ENCODE results near the gene REST.
"Not testable (repeated sequence)": the region's sequence is repeated elsewhere in the genome, so short reads cannot be mapped to it uniquely, and the experiment has no call there.

REST gene, protein sequence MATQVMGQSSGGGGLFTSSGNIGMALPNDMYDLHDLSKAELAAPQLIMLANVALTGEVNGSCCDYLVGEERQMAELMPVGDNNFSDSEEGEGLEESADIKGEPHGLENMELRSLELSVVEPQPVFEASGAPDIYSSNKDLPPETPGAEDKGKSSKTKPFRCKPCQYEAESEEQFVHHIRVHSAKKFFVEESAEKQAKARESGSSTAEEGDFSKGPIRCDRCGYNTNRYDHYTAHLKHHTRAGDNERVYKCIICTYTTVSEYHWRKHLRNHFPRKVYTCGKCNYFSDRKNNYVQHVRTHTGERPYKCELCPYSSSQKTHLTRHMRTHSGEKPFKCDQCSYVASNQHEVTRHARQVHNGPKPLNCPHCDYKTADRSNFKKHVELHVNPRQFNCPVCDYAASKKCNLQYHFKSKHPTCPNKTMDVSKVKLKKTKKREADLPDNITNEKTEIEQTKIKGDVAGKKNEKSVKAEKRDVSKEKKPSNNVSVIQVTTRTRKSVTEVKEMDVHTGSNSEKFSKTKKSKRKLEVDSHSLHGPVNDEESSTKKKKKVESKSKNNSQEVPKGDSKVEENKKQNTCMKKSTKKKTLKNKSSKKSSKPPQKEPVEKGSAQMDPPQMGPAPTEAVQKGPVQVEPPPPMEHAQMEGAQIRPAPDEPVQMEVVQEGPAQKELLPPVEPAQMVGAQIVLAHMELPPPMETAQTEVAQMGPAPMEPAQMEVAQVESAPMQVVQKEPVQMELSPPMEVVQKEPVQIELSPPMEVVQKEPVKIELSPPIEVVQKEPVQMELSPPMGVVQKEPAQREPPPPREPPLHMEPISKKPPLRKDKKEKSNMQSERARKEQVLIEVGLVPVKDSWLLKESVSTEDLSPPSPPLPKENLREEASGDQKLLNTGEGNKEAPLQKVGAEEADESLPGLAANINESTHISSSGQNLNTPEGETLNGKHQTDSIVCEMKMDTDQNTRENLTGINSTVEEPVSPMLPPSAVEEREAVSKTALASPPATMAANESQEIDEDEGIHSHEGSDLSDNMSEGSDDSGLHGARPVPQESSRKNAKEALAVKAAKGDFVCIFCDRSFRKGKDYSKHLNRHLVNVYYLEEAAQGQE

GRCh38 chr4:56907489-56908205 is at the start of gene REST:
Gene REST, plus strand, starts transcription at chr4:56907900. Its CDS starts 2,739 bp downstream, at chr4:56910639.
- DNase-seq (ENCODE audit: low spot score): peak; percentile 71

- DNase-seq (ENCODE audit: low spot score): no peak
Observed at GRCh38 chr4:56859841-56860240, 47.9 kb upstream of the REST start.

GRCh38 chr4:56860781-56861180 is 46.9 kb upstream of the REST start:
- DNase-seq (ENCODE audit: low spot score): peak; percentile 27

- no peak for DNase-seq (ENCODE audit: low spot score)
Observed at GRCh38 chr4:56861360-56861759, 46.3 kb upstream of the REST start.

GRCh38 chr4:56863441-56864139 is 44.1 kb upstream of the REST start:
- DNase-seq (ENCODE audit: low spot score): peak; percentile 35

- no peak for DNase-seq (ENCODE audit: low spot score)
Observed at GRCh38 chr4:56870946-56871345, 36.8 kb upstream of the REST start.

- DNase-seq (ENCODE audit: low spot score): no peak
Observed at GRCh38 chr4:56871371-56871866, 36.3 kb upstream of the REST start.

GRCh38 chr4:56874166-56874565 is 33.5 kb upstream of the REST start:
- no peak for DNase-seq (ENCODE audit: low spot score)

- DNase-seq (ENCODE audit: low spot score): no peak
Observed at GRCh38 chr4:56874923-56875322, 32.8 kb upstream of the REST start.

- DNase-seq (ENCODE audit: low spot score): no peak
Observed at GRCh38 chr4:56876264-56876663, 31.4 kb upstream of the REST start.

DNA sequence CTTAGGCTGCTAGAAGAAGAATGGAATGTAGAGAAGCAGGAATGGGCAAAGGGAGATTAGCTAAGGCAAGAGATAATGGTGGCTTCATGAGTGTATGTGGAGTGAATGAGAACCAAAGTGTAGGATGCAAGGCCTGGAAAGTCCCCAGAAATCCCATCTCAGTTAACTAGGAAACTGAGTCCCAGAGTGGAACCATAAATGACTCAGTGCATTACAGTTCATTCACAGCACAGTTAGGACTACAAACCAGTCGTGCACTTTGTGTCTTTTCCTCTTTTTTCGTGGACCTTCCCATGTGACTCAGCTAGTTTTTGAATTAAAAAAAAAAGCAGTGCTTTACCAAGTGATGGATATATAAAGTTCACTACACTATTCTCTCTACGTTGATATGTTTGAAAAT is 27.7 kb upstream of the REST start:
- DNase-seq (ENCODE audit: low spot score): no peak

- DNase-seq (ENCODE audit: low spot score): no peak
Observed at GRCh38 chr4:56880572-56880971, 27.1 kb upstream of the REST start.

DNA sequence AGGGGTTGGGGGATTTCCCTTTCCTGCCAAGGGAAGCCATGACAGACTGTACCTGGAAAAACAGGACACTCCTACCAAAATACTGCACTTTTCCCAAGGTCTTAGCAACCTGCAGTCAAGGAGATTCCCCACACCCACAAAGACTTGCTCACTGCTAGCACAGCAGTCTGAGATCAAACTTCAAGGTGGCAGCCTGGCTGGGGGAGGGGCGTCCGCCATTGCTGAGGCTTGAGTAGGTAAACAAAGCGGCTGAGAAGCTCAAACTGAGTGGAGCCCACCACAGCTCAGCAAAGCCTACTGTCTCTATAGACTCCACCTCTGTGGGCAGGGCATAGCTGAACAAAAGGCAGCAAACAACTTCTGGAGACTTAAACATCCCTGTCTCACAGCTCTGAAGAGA is 23.2 kb upstream of the REST start:
- not testable (repeated sequence) for DNase-seq (ENCODE audit: low spot score)

- no peak for DNase-seq (ENCODE audit: low spot score)
Observed at GRCh38 chr4:56892691-56893090, 15.0 kb upstream of the REST start.

GRCh38 chr4:56897842-56898241 is 9.9 kb upstream of the REST start:
- not testable (repeated sequence) for DNase-seq (ENCODE audit: low spot score)

DNA sequence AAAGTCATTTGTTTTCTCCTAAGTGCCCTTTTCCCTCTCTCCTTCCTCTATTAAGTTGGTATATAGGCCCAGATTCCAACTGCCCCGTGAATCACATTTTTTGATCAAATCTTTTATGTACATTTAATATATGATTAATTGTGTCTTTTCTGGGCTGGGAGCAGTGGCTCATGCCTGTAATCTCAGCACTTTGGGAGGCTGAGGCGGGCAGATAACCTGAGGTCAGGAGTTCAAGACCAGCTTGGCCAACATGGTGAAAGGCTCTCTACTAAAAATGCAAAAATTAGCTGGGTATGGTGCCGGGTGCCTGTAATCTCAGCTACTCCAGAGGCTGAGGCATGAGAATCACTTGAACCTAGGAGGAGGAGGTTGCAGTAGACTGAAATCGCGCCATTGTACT is 7.5 kb upstream of the REST start:
- not testable (repeated sequence) for DNase-seq (ENCODE audit: low spot score)

GRCh38 chr4:56902703-56903102 is 5.0 kb upstream of the REST start:
- DNase-seq (ENCODE audit: low spot score): no peak

DNA sequence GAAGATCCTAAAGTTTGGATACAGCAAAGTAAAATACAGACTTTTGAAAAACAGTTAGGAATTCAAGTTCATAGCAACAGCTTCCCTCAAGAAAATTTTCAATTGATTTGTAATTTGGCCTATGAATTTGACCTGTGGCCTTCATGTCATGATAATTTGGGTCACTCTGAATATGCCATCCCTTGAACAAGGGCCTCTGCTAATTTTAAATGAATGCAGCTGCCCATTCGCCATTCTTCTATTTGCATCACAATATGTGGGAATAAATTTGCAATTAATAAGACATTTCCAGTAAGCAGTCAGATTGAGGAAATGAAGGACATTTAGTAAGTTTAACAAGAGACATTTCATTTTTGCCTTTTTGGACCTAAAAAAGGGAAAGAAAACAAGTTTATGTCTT is 1.9 kb upstream of the REST start:
- no peak for DNase-seq (ENCODE audit: low spot score)

DNA sequence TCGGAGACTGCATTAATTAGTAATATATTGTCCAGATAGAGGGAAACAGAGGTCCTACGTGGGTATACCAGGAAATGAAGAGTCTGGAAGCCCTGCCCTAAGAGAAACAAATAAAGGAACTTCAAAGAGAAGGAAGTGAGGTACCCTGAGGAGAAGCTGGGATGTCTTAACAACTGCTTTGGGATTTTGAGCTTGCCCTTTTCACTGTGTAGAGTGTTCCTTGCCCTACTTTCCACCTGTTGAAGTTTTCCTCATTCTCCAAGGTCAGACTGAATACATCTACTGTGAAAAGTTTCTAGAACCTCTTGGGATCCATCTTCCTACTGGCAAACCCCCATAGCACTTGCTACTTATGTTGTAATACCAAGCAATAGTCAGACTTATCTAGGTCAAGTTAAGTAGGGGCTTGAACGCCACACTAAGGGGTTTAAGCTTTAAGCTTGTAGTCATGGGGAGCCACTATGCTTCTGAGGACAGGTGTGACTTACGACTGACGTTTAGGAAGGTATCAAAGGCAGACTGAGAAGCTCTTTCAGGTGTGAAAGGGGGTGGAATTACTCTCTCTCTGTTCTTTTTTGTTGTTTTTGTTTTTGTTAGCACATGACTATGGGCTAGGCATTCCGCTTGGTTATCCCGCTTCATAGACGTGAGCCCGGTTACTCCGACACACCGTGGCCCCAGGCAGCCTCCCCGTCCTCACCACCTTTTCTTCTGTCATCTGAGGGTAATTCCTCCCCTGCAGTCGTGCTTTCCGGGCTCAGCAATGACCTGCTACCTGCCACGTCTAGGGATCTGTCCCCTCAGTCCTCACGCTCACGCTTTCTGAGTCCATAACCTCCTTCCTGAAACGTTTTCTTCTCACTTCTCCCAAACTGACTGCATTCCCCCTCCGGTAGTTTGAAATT is 959 bp upstream of the REST start:
- no peak for DNase-seq (ENCODE audit: low spot score)
